GM21528 (cell line): Measurements from ENCODE around the gene APOA1.
"Not testable (repeated sequence)": the region's sequence is repeated elsewhere in the genome, so short reads cannot be mapped to it uniquely, and the experiment has no call there.

Source experiments
- ATAC-seq: cut with Tn5 transposase; IDR thresholded peaks from one replicate; pipeline ENCODE4 v1.9.1; 2021; ENCODE audit warnings: mild to moderate bottlenecking, moderate library complexity; ENCODE audit not compliant: unreplicated experiment, low FRiP score

APOA1 gene

GRCh38 chr11:116835042-116835772 is 2.2 kb downstream of the APOA1 start:
- ATAC-seq, result peak; percentile 7

- not testable (repeated sequence) for ATAC-seq
These were observed 2.8 kb downstream of the APOA1 start for GRCh38 chr11:116834535-116835041.

- ATAC-seq, result no peak
These were observed 3.4 kb downstream of the APOA1 start for GRCh38 chr11:116833816-116834534.

GRCh38 chr11:116833491-116833815 is 4.0 kb downstream of the APOA1 start:
- no peak for ATAC-seq

DNA sequence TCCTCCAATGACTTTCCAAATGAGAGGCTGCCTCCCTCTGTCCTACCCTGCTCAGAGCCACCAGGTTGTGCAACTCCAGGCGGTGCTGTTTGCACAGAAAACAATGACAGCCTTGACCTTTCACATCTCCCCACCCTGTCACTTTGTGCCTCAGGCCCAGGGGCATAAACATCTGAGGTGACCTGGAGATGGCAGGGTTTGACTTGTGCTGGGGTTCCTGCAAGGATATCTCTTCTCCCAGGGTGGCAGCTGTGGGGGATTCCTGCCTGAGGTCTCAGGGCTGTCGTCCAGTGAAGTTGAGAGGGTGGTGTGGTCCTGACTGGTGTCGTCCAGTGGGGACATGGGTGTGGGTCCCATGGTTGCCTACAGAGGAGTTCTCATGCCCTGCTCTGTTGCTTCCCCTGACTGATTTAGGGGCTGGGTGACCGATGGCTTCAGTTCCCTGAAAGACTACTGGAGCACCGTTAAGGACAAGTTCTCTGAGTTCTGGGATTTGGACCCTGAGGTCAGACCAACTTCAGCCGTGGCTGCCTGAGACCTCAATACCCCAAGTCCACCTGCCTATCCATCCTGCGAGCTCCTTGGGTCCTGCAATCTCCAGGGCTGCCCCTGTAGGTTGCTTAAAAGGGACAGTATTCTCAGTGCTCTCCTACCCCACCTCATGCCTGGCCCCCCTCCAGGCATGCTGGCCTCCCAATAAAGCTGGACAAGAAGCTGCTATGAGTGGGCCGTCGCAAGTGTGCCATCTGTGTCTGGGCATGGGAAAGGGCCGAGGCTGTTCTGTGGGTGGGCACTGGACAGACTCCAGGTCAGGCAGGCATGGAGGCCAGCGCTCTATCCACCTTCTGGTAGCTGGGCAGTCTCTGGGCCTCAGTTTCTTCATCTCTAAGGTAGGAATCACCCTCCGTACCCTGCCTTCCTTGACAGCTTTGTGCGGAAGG is 4.8 kb downstream of the APOA1 start:
- no peak for ATAC-seq

DNA sequence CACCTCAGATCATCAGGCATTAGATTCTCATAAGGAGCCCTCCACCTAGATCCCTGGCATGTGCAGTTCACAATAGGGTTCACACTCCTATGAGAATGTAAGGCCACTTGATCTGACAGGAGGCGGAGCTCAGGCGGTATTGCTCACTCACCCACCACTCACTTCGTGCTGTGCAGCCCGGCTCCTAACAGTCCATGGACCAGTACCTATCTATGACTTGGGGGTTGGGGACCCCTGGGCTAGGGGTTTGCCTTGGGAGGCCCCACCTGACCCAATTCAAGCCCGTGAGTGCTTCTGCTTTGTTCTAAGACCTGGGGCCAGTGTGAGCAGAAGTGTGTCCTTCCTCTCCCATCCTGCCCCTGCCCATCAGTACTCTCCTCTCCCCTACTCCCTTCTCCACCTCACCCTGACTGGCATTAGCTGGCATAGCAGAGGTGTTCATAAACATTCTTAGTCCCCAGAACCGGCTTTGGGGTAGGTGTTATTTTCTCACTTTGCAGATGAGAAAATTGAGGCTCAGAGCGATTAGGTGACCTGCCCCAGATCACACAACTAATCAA is 5.6 kb downstream of the APOA1 start:
- no peak for ATAC-seq

DNA sequence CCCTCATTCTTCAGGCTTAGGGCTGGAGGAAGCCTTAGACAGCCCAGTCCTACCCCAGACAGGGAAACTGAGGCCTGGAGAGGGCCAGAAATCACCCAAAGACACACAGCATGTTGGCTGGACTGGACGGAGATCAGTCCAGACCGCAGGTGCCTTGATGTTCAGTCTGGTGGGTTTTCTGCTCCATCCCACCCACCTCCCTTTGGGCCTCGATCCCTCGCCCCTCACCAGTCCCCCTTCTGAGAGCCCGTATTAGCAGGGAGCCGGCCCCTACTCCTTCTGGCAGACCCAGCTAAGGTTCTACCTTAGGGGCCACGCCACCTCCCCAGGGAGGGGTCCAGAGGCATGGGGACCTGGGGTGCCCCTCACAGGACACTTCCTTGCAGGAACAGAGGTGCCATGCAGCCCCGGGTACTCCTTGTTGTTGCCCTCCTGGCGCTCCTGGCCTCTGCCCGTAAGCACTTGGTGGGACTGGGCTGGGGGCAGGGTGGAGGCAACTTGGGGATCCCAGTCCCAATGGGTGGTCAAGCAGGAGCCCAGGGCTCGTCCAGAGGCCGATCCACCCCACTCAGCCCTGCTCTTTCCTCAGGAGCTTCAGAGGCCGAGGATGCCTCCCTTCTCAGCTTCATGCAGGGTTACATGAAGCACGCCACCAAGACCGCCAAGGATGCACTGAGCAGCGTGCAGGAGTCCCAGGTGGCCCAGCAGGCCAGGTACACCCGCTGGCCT is 7.1 kb downstream of the APOA1 start:
- ATAC-seq, result no peak

DNA sequence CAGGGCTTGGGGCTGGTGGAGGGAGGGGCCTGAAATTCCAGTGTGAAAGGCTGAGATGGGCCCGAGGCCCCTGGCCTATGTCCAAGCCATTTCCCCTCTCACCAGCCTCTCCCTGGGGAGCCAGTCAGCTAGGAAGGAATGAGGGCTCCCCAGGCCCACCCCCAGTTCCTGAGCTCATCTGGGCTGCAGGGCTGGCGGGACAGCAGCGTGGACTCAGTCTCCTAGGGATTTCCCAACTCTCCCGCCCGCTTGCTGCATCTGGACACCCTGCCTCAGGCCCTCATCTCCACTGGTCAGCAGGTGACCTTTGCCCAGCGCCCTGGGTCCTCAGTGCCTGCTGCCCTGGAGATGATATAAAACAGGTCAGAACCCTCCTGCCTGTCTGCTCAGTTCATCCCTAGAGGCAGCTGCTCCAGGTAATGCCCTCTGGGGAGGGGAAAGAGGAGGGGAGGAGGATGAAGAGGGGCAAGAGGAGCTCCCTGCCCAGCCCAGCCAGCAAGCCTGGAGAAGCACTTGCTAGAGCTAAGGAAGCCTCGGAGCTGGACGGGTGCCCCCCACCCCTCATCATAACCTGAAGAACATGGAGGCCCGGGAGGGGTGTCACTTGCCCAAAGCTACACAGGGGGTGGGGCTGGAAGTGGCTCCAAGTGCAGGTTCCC is 7.8 kb downstream of the APOA1 start, which contains the start of gene APOC3:
Gene APOC3, plus strand, starts transcription at position 383 of the 659 bp plus-strand sequence. CDS start 676 bp downstream, outside the sequence.
- no peak for ATAC-seq

- ATAC-seq, result no peak
These were observed 8.5 kb downstream of the APOA1 start for GRCh38 chr11:116828632-116829524.

- ATAC-seq, result no peak
These were observed 10.0 kb downstream of the APOA1 start for GRCh38 chr11:116827461-116827860.

DNA sequence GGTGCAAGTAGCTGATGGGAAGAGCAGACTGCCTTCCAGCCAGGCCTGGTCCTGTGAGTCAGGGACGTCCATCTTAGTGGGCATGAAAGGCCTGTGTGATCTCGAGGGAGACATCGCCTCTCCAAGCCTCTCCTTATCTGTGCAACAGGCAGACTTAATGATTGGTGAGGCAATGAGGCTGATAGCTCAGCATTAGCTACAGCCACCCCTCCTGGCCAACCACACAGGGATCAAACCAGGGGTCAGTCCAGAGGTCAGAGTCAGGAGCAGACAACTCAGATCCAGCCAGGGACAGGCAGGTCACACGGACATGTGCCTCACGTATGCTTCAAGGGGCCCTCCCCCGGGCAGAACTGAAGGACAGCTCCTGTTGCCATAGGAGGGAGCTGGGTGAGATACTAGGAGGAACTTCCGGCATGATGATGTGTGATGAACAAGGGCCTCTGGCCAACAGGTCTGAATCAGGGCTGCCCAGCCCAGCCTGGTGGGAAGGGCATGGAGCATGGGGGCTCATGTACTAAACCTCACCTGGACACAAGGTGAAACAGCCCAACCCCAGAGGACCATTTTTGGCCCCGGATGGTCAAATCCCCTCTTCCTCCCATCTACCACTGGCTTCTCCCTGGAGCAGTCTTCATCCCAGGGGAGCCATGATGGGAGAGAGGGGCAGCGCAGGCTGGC is 10.5 kb downstream of the APOA1 start:
- no peak for ATAC-seq

GRCh38 chr11:116825854-116826750 is 11.3 kb downstream of the APOA1 start:
- no peak for ATAC-seq

GRCh38 chr11:116825434-116825833 is 12.0 kb downstream of the APOA1 start:
- no peak for ATAC-seq

DNA sequence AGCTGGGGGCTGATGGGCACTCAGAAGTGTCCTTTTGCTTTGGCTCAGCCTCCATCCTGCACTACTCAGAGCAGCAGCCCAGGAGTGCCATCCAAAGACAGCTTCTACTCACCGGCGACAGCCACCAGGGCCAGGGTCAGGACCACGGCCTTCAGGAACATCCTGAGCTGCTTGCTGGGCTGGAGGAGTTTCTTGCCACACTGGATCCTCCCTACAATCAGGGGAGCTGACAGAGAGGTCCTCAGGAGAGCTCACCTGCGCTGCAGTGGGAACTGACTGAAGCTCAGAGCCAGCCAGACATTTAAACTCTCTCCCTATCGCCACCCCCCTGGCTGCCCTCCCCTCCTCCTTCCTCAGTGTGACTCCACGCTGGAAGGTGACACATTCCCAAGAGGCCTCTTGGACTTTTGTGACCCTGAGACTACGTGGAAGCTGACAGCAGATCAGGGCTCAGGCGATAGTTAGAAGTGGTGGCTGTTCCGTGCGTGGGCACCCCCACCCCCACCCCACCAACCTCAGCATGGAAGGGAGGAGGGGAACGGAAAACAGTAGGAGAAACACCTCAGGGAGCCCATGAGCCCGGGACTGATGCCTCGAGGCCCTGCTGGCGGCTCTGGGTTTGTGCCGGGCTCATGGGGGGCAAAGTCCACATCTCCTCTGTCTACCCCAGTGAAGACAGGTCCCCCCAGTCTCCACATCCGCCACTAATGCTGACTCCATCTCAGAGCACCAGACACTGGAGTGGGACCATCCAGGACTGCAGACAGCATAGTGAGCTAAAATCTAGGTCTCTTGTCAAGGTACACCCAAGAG is 14.2 kb downstream of the APOA1 start, which contains the start of gene APOA4:
Gene APOA4, minus strand, starts transcription at position 274 of the 813 bp plus-strand sequence. Its CDS starts 113 bp downstream, at position 161.
- no peak for ATAC-seq

DNA sequence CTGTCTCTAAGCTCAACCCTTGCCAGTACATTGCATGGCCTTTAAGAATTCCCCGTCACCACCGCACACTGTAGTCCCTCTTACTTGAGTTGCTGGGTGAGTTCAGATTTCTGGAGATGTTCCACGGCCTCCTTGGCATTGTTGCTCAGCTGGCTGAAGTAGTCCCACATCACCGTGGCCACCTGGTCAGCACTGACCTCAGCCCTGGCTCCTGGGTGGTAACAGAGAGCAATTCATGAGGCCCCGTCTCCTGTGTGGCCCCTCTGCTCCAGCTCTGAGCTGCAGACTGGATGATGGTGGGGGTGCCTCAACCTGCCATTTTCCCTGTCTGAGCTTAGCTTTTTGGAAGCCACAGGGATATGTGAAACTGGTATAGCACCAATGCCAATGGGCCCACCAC is 14.8 kb downstream of the APOA1 start:
- ATAC-seq, result no peak
